Ovary (tissue), 3 donors: ENCODE data around the gene PLXNA4.

Experiments used
- CTCF ChIP-seq, 3 donors: fragments of 450-650 bp in 2 of 3; fragments of 200-600 bp in 1 of 3; IDR thresholded peaks; one replicate each; pipeline versions ENCODE4 v1.5.1 to v1.8.0; 2016 to 2022; ENCODE audit warnings: antibody characterized with exemption in 3 of 3, mild to moderate bottlenecking in 1 of 3
- EP300 ChIP-seq: sonication (generic); formaldehyde crosslinking; IDR thresholded peaks from one replicate; pipeline ENCODE4 v1.6.1; 2017; ENCODE audit warnings: antibody characterized with exemption
- POLR2A ChIP-seq: fragments of 450-650 bp; IDR thresholded peaks from one replicate; pipeline ENCODE4 v1.6.1; 2017; ENCODE audit warnings: antibody characterized with exemption, mild to moderate bottlenecking, moderate library complexity
- donor health status: DM: no; HTN: no; CAD: no.

DNA sequence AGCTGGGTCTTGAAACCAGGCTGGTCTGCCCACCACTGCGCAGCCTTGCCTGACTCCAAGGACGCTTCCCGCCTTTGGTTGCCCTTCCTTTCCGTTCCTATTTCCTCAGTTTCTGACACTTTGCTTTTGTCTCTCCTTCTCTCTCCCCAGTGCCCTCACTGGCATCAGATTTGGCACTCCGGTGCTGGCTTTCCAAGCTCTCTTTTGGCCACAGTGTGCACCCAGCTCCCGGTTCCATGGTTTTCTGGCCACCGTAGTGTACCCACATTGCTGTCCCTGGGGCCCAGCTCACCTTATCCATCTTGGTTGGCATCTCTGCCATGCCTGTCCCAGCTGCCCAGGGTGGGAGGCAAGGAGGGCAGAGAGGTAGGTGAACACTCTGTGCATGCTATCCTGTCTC is 142.2 kb downstream of the PLXNA4 start:
- TF ChIP-seq CTCF (IDR thresholded peaks at IDR 0.05) = no peak
- TF ChIP-seq EP300 = no peak
- no peak for TF ChIP-seq POLR2A
